IPS DF 4.7 (cell line): Measurements from ENCODE around the gene USP11.
"Not testable (repeated sequence)": the region's sequence is repeated elsewhere in the genome, so short reads cannot be mapped to it uniquely, and the experiment has no call there.

ENCODE experiments used
- DNase-seq: peaks from one replicate; pipeline ENCODE4 v3.0.0-alpha.2; 2013; ENCODE audit warnings: low spot score; ENCODE audit errors: extremely low read depth

The USP11 gene

GRCh38 chrX:47245156-47245555, 12.3 kb downstream of the USP11 start:
- no peak for DNase-seq

GRCh38 chrX:47247206-47247998, 14.6 kb downstream of the USP11 start:
- no peak for DNase-seq

- no peak for DNase-seq
Observed at GRCh38 chrX:47247999-47248320, 15.2 kb downstream of the USP11 start.

- DNase-seq: no peak
Observed at GRCh38 chrX:47248576-47248975, 15.8 kb downstream of the USP11 start.

GRCh38 chrX:47250017-47250347, 17.2 kb downstream of the USP11 start:
- DNase-seq: no peak

GRCh38 chrX:47257620-47258019, 24.8 kb downstream of the USP11 start:
- DNase-seq: not testable (repeated sequence)

GRCh38 chrX:47264483-47265173, 31.8 kb downstream of the USP11 start:
- no peak for DNase-seq

GRCh38 chrX:47266643-47267042, 33.8 kb downstream of the USP11 start:
- no peak for DNase-seq

GRCh38 chrX:47272013-47272408, 39.2 kb downstream of the USP11 start:
- no peak for DNase-seq

GRCh38 chrX:47273011-47273730, 40.4 kb downstream of the USP11 start:
- DNase-seq: no peak

- DNase-seq: no peak
Observed at GRCh38 chrX:47278691-47279090, 45.9 kb downstream of the USP11 start.

GRCh38 chrX:47283015-47283771, 50.4 kb downstream of the USP11 start:
- no peak for DNase-seq

GRCh38 chrX:47284616-47285015, 51.8 kb downstream of the USP11 start:
- DNase-seq: not testable (repeated sequence)

- DNase-seq: no peak
Observed at GRCh38 chrX:47285836-47286320, 53.1 kb downstream of the USP11 start.

- no peak for DNase-seq
Observed at GRCh38 chrX:47293106-47293505, 60.3 kb downstream of the USP11 start.

- DNase-seq: no peak
Observed at GRCh38 chrX:47296766-47297365, 64.1 kb downstream of the USP11 start.

GRCh38 chrX:47297874-47298273, 65.1 kb downstream of the USP11 start:
- DNase-seq: no peak
